Measurements from ENCODE around the gene JDP2. TPM values are rescaled to one million over a fixed set of nuclear protein-coding genes. Genes with fewer than 3 reads are reported as not detected.

The JDP2 gene
- total and polyA plus RNA-seq, 3 donors from 2014 or later, result 10.7 to 19.0 (median 14.0) TPM

DNA sequence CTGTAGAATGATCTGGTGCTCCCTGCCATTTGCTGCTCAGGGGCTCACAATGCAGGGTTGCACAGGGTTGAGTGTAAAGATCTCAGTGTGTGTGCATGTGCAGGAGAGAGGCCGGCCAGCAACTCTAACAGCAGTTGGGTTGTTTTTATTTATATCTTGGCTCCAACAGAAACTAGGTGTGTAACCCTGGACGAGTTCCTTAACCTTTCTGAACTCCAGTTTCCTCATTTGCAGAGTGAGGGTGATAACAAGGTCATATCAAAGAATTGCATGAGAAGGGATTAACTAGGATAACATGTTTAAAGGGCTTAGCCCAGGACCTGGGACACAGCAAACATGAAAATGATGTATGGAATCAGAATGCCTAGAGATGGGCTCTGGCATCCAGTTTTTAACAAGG lies 14.8 kb upstream of the JDP2 start:
- Histone ChIP-seq H3K4me1 (no peaks in the 10 kb centered on the region), H3K36me3 (ENCODE audit: low read depth, missing control alignments) (no peaks in the 10 kb centered on the region), H3K27ac (no peak overlapping the region), H3K27me3 (no peaks in the 10 kb centered on the region), H3K9me3 (no peaks in the 10 kb centered on the region), H3K4me3 (no peak overlapping the region)
- intact Hi-C loops (cut with DNase I; ENCODE audit: low total_unique reads), result no loop called here
- no peak for DNase-seq
- 76 to 87% methylated on average over 2 of the region's 2 CpGs for WGBS, 2 donors
- no peak for TF ChIP-seq POLR2A (IDR thresholded peaks at IDR 0.05)
- TF ChIP-seq, protein P1, sequence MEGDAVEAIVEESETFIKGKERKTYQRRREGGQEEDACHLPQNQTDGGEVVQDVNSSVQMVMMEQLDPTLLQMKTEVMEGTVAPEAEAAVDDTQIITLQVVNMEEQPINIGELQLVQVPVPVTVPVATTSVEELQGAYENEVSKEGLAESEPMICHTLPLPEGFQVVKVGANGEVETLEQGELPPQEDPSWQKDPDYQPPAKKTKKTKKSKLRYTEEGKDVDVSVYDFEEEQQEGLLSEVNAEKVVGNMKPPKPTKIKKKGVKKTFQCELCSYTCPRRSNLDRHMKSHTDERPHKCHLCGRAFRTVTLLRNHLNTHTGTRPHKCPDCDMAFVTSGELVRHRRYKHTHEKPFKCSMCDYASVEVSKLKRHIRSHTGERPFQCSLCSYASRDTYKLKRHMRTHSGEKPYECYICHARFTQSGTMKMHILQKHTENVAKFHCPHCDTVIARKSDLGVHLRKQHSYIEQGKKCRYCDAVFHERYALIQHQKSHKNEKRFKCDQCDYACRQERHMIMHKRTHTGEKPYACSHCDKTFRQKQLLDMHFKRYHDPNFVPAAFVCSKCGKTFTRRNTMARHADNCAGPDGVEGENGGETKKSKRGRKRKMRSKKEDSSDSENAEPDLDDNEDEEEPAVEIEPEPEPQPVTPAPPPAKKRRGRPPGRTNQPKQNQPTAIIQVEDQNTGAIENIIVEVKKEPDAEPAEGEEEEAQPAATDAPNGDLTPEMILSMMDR (IDR thresholded peaks at IDR 0.05), result no peak

DNA sequence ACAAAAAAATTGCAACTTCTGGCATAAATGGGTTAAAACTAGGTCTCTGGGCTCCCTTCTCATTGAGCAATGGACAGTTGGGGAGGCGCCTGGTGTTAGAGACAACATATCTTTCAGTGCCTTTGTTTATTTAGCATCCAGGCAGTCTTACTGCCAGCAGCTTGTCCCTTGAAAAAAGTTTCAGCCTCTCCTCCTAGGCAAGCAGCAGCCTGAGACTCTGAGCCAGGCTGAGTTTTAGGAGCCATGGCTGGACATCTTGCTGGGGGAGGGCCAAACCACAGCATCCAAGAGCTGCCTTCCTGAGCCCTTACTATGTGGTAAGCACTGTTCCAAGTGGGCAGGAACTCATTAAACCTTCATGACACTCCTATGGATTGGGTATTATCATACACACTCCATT lies 10.1 kb upstream of the JDP2 start:
- TF ChIP-seq, protein P1 (IDR thresholded peaks at IDR 0.05), result no peak
- no peak for TF ChIP-seq POLR2A (IDR thresholded peaks at IDR 0.05)
- 81% methylated on average over 1 of the region's 1 CpG for WGBS, 2 donors
- DNase-seq, result no peak
- Histone ChIP-seq H3K27me3 (no peaks in the 10 kb centered on the region), H3K4me1 (no peaks in the 10 kb centered on the region), H3K9me3 (no peaks in the 10 kb centered on the region), H3K36me3 (ENCODE audit: low read depth, missing control alignments) (no peaks in the 10 kb centered on the region), H3K27ac (no peak overlapping the region), H3K4me3 (no peak overlapping the region)
- intact Hi-C loops (cut with DNase I; ENCODE audit: low total_unique reads), result no loop called here

DNA sequence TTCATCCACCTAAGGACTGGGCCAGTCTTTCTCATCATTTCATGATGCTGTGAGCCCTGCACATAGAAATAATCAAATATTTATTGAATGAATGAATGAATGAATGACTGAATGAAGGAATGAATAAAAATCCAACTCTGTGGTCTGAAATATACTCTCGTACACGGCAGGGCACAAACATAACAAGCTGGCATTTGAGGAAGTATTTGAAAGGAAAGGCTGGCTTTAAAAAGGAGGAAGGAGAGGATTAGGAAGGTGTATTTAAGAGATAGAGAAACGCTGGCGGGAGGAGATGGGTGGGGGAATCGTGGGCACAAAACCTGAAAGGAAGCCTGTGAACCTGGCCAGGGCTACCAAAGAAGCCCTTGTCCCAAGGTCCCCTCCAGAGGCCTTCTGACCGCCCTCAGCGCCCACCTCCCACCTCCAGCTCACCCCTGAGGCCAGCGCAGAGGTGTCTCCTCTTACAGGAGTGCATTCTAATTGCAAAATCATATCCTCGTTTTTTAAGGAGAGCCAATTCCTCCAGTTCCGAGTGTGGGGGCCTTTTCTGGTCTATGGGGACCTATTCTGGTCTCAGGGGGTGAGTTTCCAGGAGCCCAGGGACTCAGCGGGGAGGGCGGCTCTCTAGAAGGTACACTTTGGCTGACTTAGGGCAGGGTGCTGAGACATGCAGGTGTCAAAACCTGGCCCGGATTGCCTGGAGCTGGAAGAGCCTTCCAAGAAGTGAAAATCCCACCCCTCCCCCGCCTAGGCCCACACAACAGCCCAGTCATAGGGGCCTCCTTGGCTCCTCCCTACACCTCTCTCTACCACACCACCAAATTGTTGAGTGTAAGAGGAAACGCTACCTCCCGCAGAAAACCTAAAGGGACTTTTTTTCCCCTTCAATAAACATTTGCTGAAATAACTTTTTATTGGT lies 8.7 kb upstream of the JDP2 start:
- H3K27me3 ChIP-seq, result no peaks in the 10 kb centered on the region
- no peaks in the 10 kb centered on the region for H3K36me3 ChIP-seq (ENCODE audit: low read depth, missing control alignments)
- TF ChIP-seq, protein P1 (IDR thresholded peaks at IDR 0.05), result no peak
- no peak for TF ChIP-seq POLR2A (IDR thresholded peaks at IDR 0.05)
- no peaks in the 10 kb centered on the region for H3K4me1 ChIP-seq
- H3K4me3 ChIP-seq, result no peak overlapping the region
- H3K27ac ChIP-seq, result no peak overlapping the region
- intact Hi-C loops (cut with DNase I; ENCODE audit: low total_unique reads), result no loop called here
- no peaks in the 10 kb centered on the region for H3K9me3 ChIP-seq
- peak; percentile 51 for DNase-seq
- 59 to 69% methylated on average over 16 of the region's 16 CpGs for WGBS, 2 donors

DNA sequence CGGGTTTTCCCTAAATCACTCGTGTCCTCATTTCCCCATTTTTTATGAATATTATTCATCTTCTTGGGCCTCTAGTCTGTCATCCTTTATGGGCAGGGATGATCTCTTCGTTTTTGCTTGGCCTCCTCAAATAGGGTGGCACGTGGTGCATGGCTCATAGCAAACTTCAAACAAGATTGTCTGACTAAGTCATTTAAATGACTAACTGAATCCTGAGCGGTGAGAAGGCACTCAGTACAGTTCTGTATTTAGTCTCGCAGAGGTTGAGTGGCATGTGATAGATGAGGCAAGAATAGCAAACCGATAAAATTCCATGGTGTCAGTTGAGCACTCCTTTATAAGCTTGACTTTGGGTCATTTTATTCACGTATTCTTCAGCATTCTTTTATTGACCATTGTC lies 5.7 kb upstream of the JDP2 start:
- 84 to 89% methylated on average over 8 of the region's 8 CpGs for WGBS, 2 donors
- intact Hi-C loops (cut with DNase I; ENCODE audit: low total_unique reads), result no loop called here
- no peak for DNase-seq
- TF ChIP-seq, protein P1 (IDR thresholded peaks at IDR 0.05), result no peak
- TF ChIP-seq POLR2A (IDR thresholded peaks at IDR 0.05), result no peak
- H3K36me3 ChIP-seq (ENCODE audit: low read depth, missing control alignments), result no peaks in the 10 kb centered on the region
- H3K9me3 ChIP-seq, result no peaks in the 10 kb centered on the region
- no peak overlapping the region for H3K4me3 ChIP-seq
- H3K27ac ChIP-seq, result no peak overlapping the region
- H3K4me1 ChIP-seq, result no peaks in the 10 kb centered on the region
- H3K27me3 ChIP-seq, result no peaks in the 10 kb centered on the region

DNA sequence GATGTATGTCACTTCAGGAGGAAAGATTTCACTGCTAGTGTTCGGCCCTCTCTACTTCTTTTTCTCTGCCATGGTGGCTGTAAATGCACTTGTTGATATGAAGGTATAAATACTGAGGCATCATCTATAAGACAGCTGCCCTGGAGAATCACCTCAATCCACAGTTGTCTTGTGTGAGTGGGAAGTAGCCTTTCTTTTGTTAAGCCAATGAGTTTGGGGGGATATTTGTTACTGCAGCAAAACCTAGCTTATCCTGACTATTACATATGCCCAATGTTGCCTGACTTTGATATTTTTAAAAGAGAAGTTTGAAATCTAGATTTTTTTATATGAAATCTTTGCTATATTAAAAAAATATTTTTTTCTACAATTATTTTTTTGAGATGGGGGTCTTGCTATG lies 3.3 kb upstream of the JDP2 start:
- WGBS, 2 donors, result 89 to 100% methylated on average over 1 of the region's 1 CpG

More for the DNA sequence above, 3.3 kb upstream of the JDP2 start:
- H3K27ac ChIP-seq, result no peak overlapping the region
- no peaks in the 10 kb centered on the region for H3K27me3 ChIP-seq
- no peaks in the 10 kb centered on the region for H3K9me3 ChIP-seq
- no peaks in the 10 kb centered on the region for H3K36me3 ChIP-seq (ENCODE audit: low read depth, missing control alignments)
- intact Hi-C loops (cut with DNase I; ENCODE audit: low total_unique reads), result no loop called here
- H3K4me3 ChIP-seq, result no peak overlapping the region
- peaks cover 6% of the 10 kb centered on the region for H3K4me1 ChIP-seq
- no peak for DNase-seq
- TF ChIP-seq, protein P1 (IDR thresholded peaks at IDR 0.05), result no peak
- TF ChIP-seq POLR2A (IDR thresholded peaks at IDR 0.05), result no peak
